SJSA1 (cell line): Measurements from ENCODE around the gene FAM110A. TPM values are rescaled to one million over a fixed set of nuclear protein-coding genes. Genes with fewer than 3 reads are reported as not detected.
"Not testable (repeated sequence)": the region's sequence is repeated elsewhere in the genome, so short reads cannot be mapped to it uniquely, and the experiment has no call there.

Source experiments
- DNase-seq, 2 experiments: peaks; one replicate each; pipeline ENCODE4 v3.0.0-alpha.2; 2015 to 2020; ENCODE audit warnings: low spot score in 2 of 2, low read depth in 1 of 2
- H3K27ac ChIP-seq: fragments of 250-450 bp; sonication (Bioruptor Pico); 2 replicates; pipeline ENCODE4 v1.5.1; 2020; ENCODE audit warnings: mild to moderate bottlenecking, moderate library complexity
- H3K27me3 ChIP-seq: fragments of 250-450 bp; sonication (Bioruptor Pico); replicated peaks from 2 replicates; pipeline ENCODE4 v1.5.1; 2020; ENCODE audit warnings: mild to moderate bottlenecking, moderate library complexity
- H3K36me3 ChIP-seq: fragments of 250-450 bp; sonication (Bioruptor Pico); 2 replicates; pipeline ENCODE4 v1.5.1; 2020; ENCODE audit warnings: mild to moderate bottlenecking
- H3K4me1 ChIP-seq: fragments of 250-450 bp; sonication (Bioruptor Pico); replicated peaks from 2 replicates; pipeline ENCODE4 v1.6.1; 2021; ENCODE audit warnings: mild to moderate bottlenecking
- H3K4me3 ChIP-seq: fragments of 250-450 bp; sonication (Bioruptor Pico); 2 replicates; pipeline ENCODE4 v1.5.1; 2020; ENCODE audit warnings: mild to moderate bottlenecking
- H3K9me3 ChIP-seq: fragments of 250-450 bp; sonication (Bioruptor Pico); replicated peaks from 2 replicates; pipeline ENCODE4 v1.5.1; 2020; ENCODE audit warnings: mild to moderate bottlenecking
- total RNA-seq: library from RNA; depleted of rRNA; stranded (reverse); fragments of >200 nt; shearing (Covaris generic); gene quantifications from 2 replicates; pipeline ENCODE4 v1.2.3, GENCODE V29; 2014

FAM110A gene
- total RNA-seq, 1 experiment from 2014 or later, result 11.5 TPM

- H3K4me1 ChIP-seq, H3K27ac ChIP-seq, DNase-seq, H3K4me3 ChIP-seq, H3K36me3 ChIP-seq, H3K9me3 ChIP-seq, H3K27me3 ChIP-seq: not testable (repeated sequence)
Observed at GRCh38 chr20:827981-828380, 5.5 kb upstream of the FAM110A start.

- no peaks in the 10 kb centered on the region for H3K9me3 ChIP-seq
- peaks cover 4% of the 10 kb centered on the region for H3K4me1 ChIP-seq
- H3K27me3 ChIP-seq, result no peaks in the 10 kb centered on the region
- no peak for DNase-seq
- H3K4me3 ChIP-seq, result no peak overlapping the region
- H3K36me3 ChIP-seq, result peaks cover 4% of the 10 kb centered on the region; the same call in 1 of the 2 replicates
- no peak overlapping the region for H3K27ac ChIP-seq
Observed at GRCh38 chr20:828987-829386, 4.5 kb upstream of the FAM110A start.

- Histone ChIP-seq H3K27ac (no peak overlapping the region), H3K27me3 (no peaks in the 10 kb centered on the region), H3K9me3 (no peaks in the 10 kb centered on the region), H3K4me3 (no peak overlapping the region), H3K36me3 (peaks cover 4% of the 10 kb centered on the region; the same call in 1 of the 2 replicates), H3K4me1 (peaks cover 8% of the 10 kb centered on the region)
- no peak for DNase-seq
Observed at GRCh38 chr20:829551-829950, 4.0 kb upstream of the FAM110A start.

GRCh38 chr20:830011-830521 is 3.4 kb upstream of the FAM110A start:
- Histone ChIP-seq H3K9me3 (no peaks in the 10 kb centered on the region), H3K4me1 (peaks cover 12% of the 10 kb centered on the region), H3K27me3 (no peaks in the 10 kb centered on the region), H3K4me3 (no peak overlapping the region), H3K36me3 (peaks cover 4% of the 10 kb centered on the region; the same call in 1 of the 2 replicates), H3K27ac (no peak overlapping the region)
- DNase-seq, result no peak

GRCh38 chr20:831251-831650 is 2.3 kb upstream of the FAM110A start:
- no peak for DNase-seq
- H3K27me3 ChIP-seq, result no peaks in the 10 kb centered on the region
- no peak overlapping the region for H3K27ac ChIP-seq
- peaks cover 4% of the 10 kb centered on the region; the same call in 1 of the 2 replicates for H3K36me3 ChIP-seq
- no peaks in the 10 kb centered on the region for H3K9me3 ChIP-seq
- no peak overlapping the region for H3K4me3 ChIP-seq
- H3K4me1 ChIP-seq, result peaks cover 21% of the 10 kb centered on the region

- peaks cover 28% of the 10 kb centered on the region for H3K4me1 ChIP-seq
- H3K9me3 ChIP-seq, result no peaks in the 10 kb centered on the region
- no peak overlapping the region for H3K4me3 ChIP-seq
- no peak for DNase-seq
- no peak overlapping the region for H3K27ac ChIP-seq
- peaks cover 4% of the 10 kb centered on the region; the same call in 1 of the 2 replicates for H3K36me3 ChIP-seq
- H3K27me3 ChIP-seq, result no peaks in the 10 kb centered on the region
Observed at GRCh38 chr20:831956-832355, 1.6 kb upstream of the FAM110A start.

- peak overlapping the region; percentile 89 for H3K4me3 ChIP-seq
- H3K9me3 ChIP-seq, result no peaks in the 10 kb centered on the region
- peaks cover 8% of the 10 kb centered on the region; the same call in 1 of the 2 replicates for H3K36me3 ChIP-seq
- DNase-seq, result no peak
- H3K27ac ChIP-seq, result peak overlapping the region; percentile 95
- no peaks in the 10 kb centered on the region for H3K27me3 ChIP-seq
- H3K4me1 ChIP-seq, result peaks cover 34% of the 10 kb centered on the region
Observed at GRCh38 chr20:833121-833449, 430 bp upstream of the FAM110A start.

GRCh38 chr20:834151-834746 is 734 bp downstream of the FAM110A start:
- Histone ChIP-seq H3K27me3 (no peaks in the 10 kb centered on the region), H3K4me3 (peak overlapping the region; percentile 89), H3K9me3 (no peaks in the 10 kb centered on the region), H3K27ac (peak overlapping the region; percentile 95), H3K36me3 (peaks cover 10% of the 10 kb centered on the region), H3K4me1 (peaks cover 34% of the 10 kb centered on the region)
- no peak for DNase-seq

GRCh38 chr20:835608-836045 is 2.1 kb downstream of the FAM110A start:
- no peak overlapping the region for H3K27ac ChIP-seq
- H3K9me3 ChIP-seq, result no peaks in the 10 kb centered on the region
- H3K27me3 ChIP-seq, result no peaks in the 10 kb centered on the region
- DNase-seq, result no peak
- H3K4me1 ChIP-seq, result peaks cover 34% of the 10 kb centered on the region
- H3K4me3 ChIP-seq, result no peak overlapping the region
- peaks cover 17% of the 10 kb centered on the region for H3K36me3 ChIP-seq

- H3K4me1 ChIP-seq, result peaks cover 34% of the 10 kb centered on the region
- no peaks in the 10 kb centered on the region for H3K9me3 ChIP-seq
- H3K4me3 ChIP-seq, result no peak overlapping the region
- H3K36me3 ChIP-seq, result peaks cover 17% of the 10 kb centered on the region
- no peaks in the 10 kb centered on the region for H3K27me3 ChIP-seq
- DNase-seq, result no peak
- H3K27ac ChIP-seq, result peak overlapping the region; percentile 34; the same call in 1 of the 2 replicates
Observed at GRCh38 chr20:836190-836589, 2.7 kb downstream of the FAM110A start.

GRCh38 chr20:839015-839414 is 5.5 kb downstream of the FAM110A start:
- Histone ChIP-seq H3K9me3 (no peaks in the 10 kb centered on the region), H3K27me3 (no peaks in the 10 kb centered on the region), H3K36me3 (peaks cover 13% of the 10 kb centered on the region), H3K4me1 (peaks cover 33% of the 10 kb centered on the region), H3K4me3 (no peak overlapping the region), H3K27ac (no peak overlapping the region)
- DNase-seq, result no peak

GRCh38 chr20:839626-840025 is 6.1 kb downstream of the FAM110A start:
- Histone ChIP-seq H3K4me1 (peaks cover 32% of the 10 kb centered on the region), H3K36me3 (peaks cover 14% of the 10 kb centered on the region), H3K27me3 (no peaks in the 10 kb centered on the region), H3K4me3 (no peak overlapping the region), H3K27ac (no peak overlapping the region), H3K9me3 (no peaks in the 10 kb centered on the region)
- DNase-seq, result no peak

GRCh38 chr20:840503-840857 is 7.0 kb downstream of the FAM110A start:
- H3K4me3 ChIP-seq, result no peak overlapping the region
- peaks cover 28% of the 10 kb centered on the region for H3K4me1 ChIP-seq
- no peaks in the 10 kb centered on the region for H3K27me3 ChIP-seq
- H3K36me3 ChIP-seq, result peaks cover 23% of the 10 kb centered on the region
- H3K27ac ChIP-seq, result no peak overlapping the region
- no peak for DNase-seq
- H3K9me3 ChIP-seq, result no peaks in the 10 kb centered on the region

GRCh38 chr20:840858-841567 is 7.5 kb downstream of the FAM110A start:
- DNase-seq, result no peak
- peaks cover 24% of the 10 kb centered on the region for H3K4me1 ChIP-seq
- no peak overlapping the region for H3K27ac ChIP-seq
- H3K36me3 ChIP-seq, result peaks cover 28% of the 10 kb centered on the region
- H3K9me3 ChIP-seq, result no peaks in the 10 kb centered on the region
- H3K27me3 ChIP-seq, result no peaks in the 10 kb centered on the region
- no peak overlapping the region for H3K4me3 ChIP-seq
